DOHH2 (cell line): ENCODE measurements around the gene LDLRAD4.

Source experiments
- EZH2phosphoT487 ChIP-seq: fragments of 200-600 bp; sonication (generic); IDR thresholded peaks from 2 replicates; pipeline ENCODE4 v1.6.1; 2017; ENCODE audit warnings: borderline replicate concordance, mild to moderate bottlenecking, antibody characterized with exemption, low read length, moderate library complexity, mixed read lengths
- TF ChIP-seq, protein P1 (sequence below): fragments of 200-600 bp; sonication (generic); IDR thresholded peaks from one replicate; pipeline ENCODE4 v1.5.1; 2014; ENCODE audit warnings: antibody characterized with exemption, mild to moderate bottlenecking, low read depth, low read length; ENCODE audit not compliant: poor library complexity, severe bottlenecking

DNA sequence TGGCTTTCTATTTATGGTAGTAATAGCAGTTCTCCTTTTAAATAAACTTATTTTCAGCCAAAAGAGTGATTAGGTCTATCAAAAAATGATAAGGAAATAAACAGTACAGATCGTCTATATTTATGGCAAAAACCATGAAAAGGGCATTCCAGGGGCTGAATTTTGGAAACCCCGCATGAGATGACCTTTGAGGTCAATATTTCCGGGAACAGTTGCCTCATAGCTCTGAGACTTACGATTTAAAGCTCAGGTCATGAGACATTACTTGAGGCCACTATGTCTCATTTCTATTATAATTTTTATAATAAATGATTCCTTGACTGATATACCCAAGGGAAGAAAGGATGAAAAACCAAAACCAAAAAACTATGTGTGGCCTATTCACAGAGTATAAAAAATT lies 101.1 kb downstream of the LDLRAD4 start:
- TF ChIP-seq, protein P1, sequence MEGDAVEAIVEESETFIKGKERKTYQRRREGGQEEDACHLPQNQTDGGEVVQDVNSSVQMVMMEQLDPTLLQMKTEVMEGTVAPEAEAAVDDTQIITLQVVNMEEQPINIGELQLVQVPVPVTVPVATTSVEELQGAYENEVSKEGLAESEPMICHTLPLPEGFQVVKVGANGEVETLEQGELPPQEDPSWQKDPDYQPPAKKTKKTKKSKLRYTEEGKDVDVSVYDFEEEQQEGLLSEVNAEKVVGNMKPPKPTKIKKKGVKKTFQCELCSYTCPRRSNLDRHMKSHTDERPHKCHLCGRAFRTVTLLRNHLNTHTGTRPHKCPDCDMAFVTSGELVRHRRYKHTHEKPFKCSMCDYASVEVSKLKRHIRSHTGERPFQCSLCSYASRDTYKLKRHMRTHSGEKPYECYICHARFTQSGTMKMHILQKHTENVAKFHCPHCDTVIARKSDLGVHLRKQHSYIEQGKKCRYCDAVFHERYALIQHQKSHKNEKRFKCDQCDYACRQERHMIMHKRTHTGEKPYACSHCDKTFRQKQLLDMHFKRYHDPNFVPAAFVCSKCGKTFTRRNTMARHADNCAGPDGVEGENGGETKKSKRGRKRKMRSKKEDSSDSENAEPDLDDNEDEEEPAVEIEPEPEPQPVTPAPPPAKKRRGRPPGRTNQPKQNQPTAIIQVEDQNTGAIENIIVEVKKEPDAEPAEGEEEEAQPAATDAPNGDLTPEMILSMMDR: no peak
- TF ChIP-seq EZH2phosphoT487: no peak
